Activated CD8-positive, alpha-beta T cell treated with anti-CD3 and anti-CD28 coated beads for 36 hours (primary cell): ENCODE results near the gene ANKS3. TPM values are rescaled to one million over a fixed set of nuclear protein-coding genes. Genes with fewer than 3 reads are reported as not detected.
A peak's percentile ranks its signal among the peaks of the same experiment; 100 is the strongest.

Source experiments
- ATAC-seq: fragments of 200-7000 bp; cut with Tn5 transposase; one replicate; pipeline ENCODE4 v1.10.0; 2021; ENCODE audit warnings: mild to moderate bottlenecking, moderate library complexity
- CTCF ChIA-PET: fragments of 350-600 bp; sonication (Branson Sonifier 250); formaldehyde crosslinking; loops from one replicate; lab custom pipeline; 2021; ENCODE audit warnings: antibody characterized with exemption; lab: Charles Lee
- POLR2A ChIA-PET: fragments of 350-600 bp; sonication (Branson Sonifier 250); formaldehyde crosslinking; loops from one replicate; lab custom pipeline; 2021; ENCODE audit warnings: antibody characterized with exemption; lab: Charles Lee
- DNase-seq: peaks from one replicate; pipeline ENCODE4 v3.0.0-alpha.2; 2020
- H3K27ac Mint-ChIP-seq: one replicate; pipeline ENCODE4 v1.8.0; 2021; ENCODE audit warnings: mild to moderate bottlenecking, mixed read lengths
- H3K27me3 Mint-ChIP-seq: one replicate; pipeline ENCODE4 v1.8.0; 2021; ENCODE audit warnings: mixed read lengths
- H3K36me3 Mint-ChIP-seq: one replicate; pipeline ENCODE4 v1.8.0; 2021; ENCODE audit warnings: low read depth, mixed read lengths
- H3K4me1 Mint-ChIP-seq: one replicate; pipeline ENCODE4 v1.8.0; 2021; ENCODE audit warnings: low read depth, mixed read lengths
- H3K4me3 Mint-ChIP-seq: one replicate; pipeline ENCODE4 v1.8.0; 2021; ENCODE audit warnings: mild to moderate bottlenecking, moderate library complexity, mixed read lengths
- H3K9me3 Mint-ChIP-seq: one replicate; pipeline ENCODE4 v1.8.0; 2021; ENCODE audit warnings: mixed read lengths
- CTCF ChIP-seq: fragments of 200-600 bp; IDR thresholded peaks from one replicate; pipeline ENCODE4 v1.8.0; 2022; ENCODE audit warnings: antibody characterized with exemption, mild to moderate bottlenecking
- intact Hi-C: fragments of 100-400 bp; cut with micrococcal nuclease; formaldehyde crosslinking; loops from one replicate; pipeline ENCODE4 v1.10.0; 2022
- total RNA-seq, 2 experiments: library from RNA; stranded (reverse); gene quantifications; one replicate each; pipeline ENCODE4 v1.2.3, GENCODE V29; 2021

The ANKS3 gene
- total RNA-seq, 2 experiments from 2014 or later = 13.0 to 13.8 TPM

GRCh38 chr16:4683255-4684057 is 50.6 kb downstream of the ANKS3 start:
- peak overlapping the region; percentile 39 for H3K27ac Mint-ChIP-seq
- peak; percentile 0 for TF ChIP-seq CTCF
- no peaks in the 10 kb centered on the region for H3K9me3 Mint-ChIP-seq
- peaks cover 11% of the 10 kb centered on the region for H3K4me1 Mint-ChIP-seq
- intact Hi-C loops = no loop called here
- H3K27me3 Mint-ChIP-seq = no peaks in the 10 kb centered on the region
- H3K4me3 Mint-ChIP-seq = no peak overlapping the region
- POLR2A ChIA-PET = interaction anchor here (1.0 kb wide), 1 partner anchor 12 kb away, joined by 3 read pairs; no protein-coding TSS in a partner anchor
- CTCF ChIA-PET = interaction anchor here (0.7 to 1.7 kb wide), 7 partner anchors 8 to 182 kb away, joined by 4 to 6 read pairs (median 4); partner anchors contain the start of gene NUDT16L1
- DNase-seq (no peak), ATAC-seq (no peak)
- peaks cover 12% of the 10 kb centered on the region for H3K36me3 Mint-ChIP-seq

GRCh38 chr16:4682616-4683254 is 51.3 kb downstream of the ANKS3 start:
- TF ChIP-seq CTCF = peak; percentile 31
- peak; percentile 67 for ATAC-seq
- Mint-ChIP-seq H3K9me3 (no peaks in the 10 kb centered on the region), H3K4me1 (peaks cover 18% of the 10 kb centered on the region), H3K36me3 (peaks cover 12% of the 10 kb centered on the region), H3K27ac (peak overlapping the region; percentile 39), H3K27me3 (no peaks in the 10 kb centered on the region), H3K4me3 (no peak overlapping the region)
- intact Hi-C loops = no loop called here
- ChIA-PET POLR2A (interaction anchor here (1.3 kb wide), 1 partner anchor 9 kb away, joined by 3 read pairs; no protein-coding TSS in a partner anchor), CTCF (interaction anchor here (0.7 to 1.7 kb wide), 9 partner anchors 9 to 182 kb away, joined by 3 to 6 read pairs (median 4); partner anchors contain the start of gene NUDT16L1)
- DNase-seq = peak; percentile 64

- intact Hi-C loops = no loop called here
- no peaks in the 10 kb centered on the region for H3K27me3 Mint-ChIP-seq
- ChIA-PET POLR2A (interaction anchor here (1.3 to 2.2 kb wide), 2 partner anchors 10 to 13 kb away, joined by 3 to 10 read pairs; partner anchors contain the start of gene NUDT16L1), CTCF (interaction anchor here (0.7 to 1.7 kb wide), 8 partner anchors 9 to 181 kb away, joined by 3 to 6 read pairs (median 4); partner anchors contain the start of gene NUDT16L1)
- peak; percentile 5 for ATAC-seq
- H3K4me1 Mint-ChIP-seq = peaks cover 23% of the 10 kb centered on the region
- TF ChIP-seq CTCF = no peak
- H3K9me3 Mint-ChIP-seq = no peaks in the 10 kb centered on the region
- DNase-seq = no peak
- no peak overlapping the region for H3K4me3 Mint-ChIP-seq
- peak overlapping the region; percentile 15 for H3K27ac Mint-ChIP-seq
- H3K36me3 Mint-ChIP-seq = peaks cover 12% of the 10 kb centered on the region
Measured at GRCh38 chr16:4682084-4682591, 51.9 kb downstream of the ANKS3 start.

- CTCF ChIA-PET = interaction anchor here (1.6 kb wide), 1 partner anchor 23 kb away, joined by 4 read pairs; no protein-coding TSS in a partner anchor
- intact Hi-C loops = no loop called here
- POLR2A ChIA-PET = interaction anchor here (1.3 to 2.2 kb wide), 2 partner anchors 10 to 13 kb away, joined by 3 to 10 read pairs; partner anchors contain the start of gene NUDT16L1
- Mint-ChIP-seq H3K36me3 (peaks cover 18% of the 10 kb centered on the region), H3K27me3 (no peaks in the 10 kb centered on the region), H3K9me3 (no peaks in the 10 kb centered on the region), H3K4me3 (no peak overlapping the region), H3K27ac (peak overlapping the region; percentile 77), H3K4me1 (peaks cover 29% of the 10 kb centered on the region)
- peak; percentile 43 for DNase-seq
- no peak for TF ChIP-seq CTCF
- ATAC-seq = peak; percentile 43
Measured at GRCh38 chr16:4681471-4682083, 52.5 kb downstream of the ANKS3 start.
